Lung (tissue), 12 donors: ENCODE results near the gene SPTB. TPM values are rescaled to one million over a fixed set of nuclear protein-coding genes. Genes with fewer than 3 reads are reported as not detected.

Source experiments
- ATAC-seq: fragments of 200-7000 bp; cut with Tn5 transposase; one replicate; pipeline ENCODE4 v1.9.1; 2020; ENCODE audit warnings: moderate number of reproducible peaks; ENCODE audit not compliant: insufficient read depth, low FRiP score
- DNase-seq, 3 donors: peaks; one replicate each; pipeline ENCODE4 v3.0.0-alpha.2; 2013 to 2017
- H3K27ac ChIP-seq, 2 donors: one replicate each; pipeline ENCODE4 v1.5.1; 2013; ENCODE audit warnings: mild to moderate bottlenecking in 2 of 2, moderate library complexity in 2 of 2, control low read depth in 1 of 2, inconsistent platforms in 1 of 2, low read depth in 1 of 2, low read length in 1 of 2
- H3K27me3 ChIP-seq, 3 donors: one replicate each; pipeline ENCODE4 v1.5.1; 2013; ENCODE audit warnings: low read length in 2 of 3; ENCODE audit not compliant: control insufficient read depth in 3 of 3, insufficient read depth in 3 of 3
- H3K36me3 ChIP-seq, 4 donors: one replicate each; pipeline ENCODE4 v1.5.1; 2013; ENCODE audit warnings: low read length in 4 of 4, mild to moderate bottlenecking in 1 of 4, moderate library complexity in 1 of 4; ENCODE audit not compliant: control insufficient read depth in 4 of 4, insufficient read depth in 4 of 4
- H3K4me1 ChIP-seq, 5 donors: one replicate each; pipeline ENCODE4 v1.5.1; 2013; ENCODE audit warnings: low read length in 5 of 5, mild to moderate bottlenecking in 2 of 5, moderate library complexity in 1 of 5; ENCODE audit not compliant: control insufficient read depth in 5 of 5, insufficient read depth in 5 of 5
- H3K4me3 ChIP-seq: one replicate; pipeline ENCODE4 v1.5.1; 2013; ENCODE audit warnings: mild to moderate bottlenecking, control low read depth, moderate library complexity
- H3K9ac ChIP-seq, 2 donors: one replicate each; pipeline ENCODE4 v1.5.1; 2013; ENCODE audit warnings: low read length in 2 of 2, control low read depth in 1 of 2; ENCODE audit not compliant: insufficient read depth in 1 of 2
- H3K9me3 ChIP-seq, 4 donors: one replicate each; pipeline ENCODE4 v1.5.1; 2013; ENCODE audit warnings: low read length in 3 of 4, mild to moderate bottlenecking in 1 of 4, moderate library complexity in 1 of 4; ENCODE audit not compliant: control insufficient read depth in 4 of 4, insufficient read depth in 3 of 4
- WGBS, 2 donors: extraction: QIAGEN DNeasy Blood & Tissue Kit; methylation state at CpG; one replicate each; pipeline ENCODE4 v1.1.7; 2013; 5-methylcytosine and 5-hydroxymethylcytosine counted together
- polyA plus RNA-seq, 2 donors: library from polyadenylated mRNA; stranded (reverse); fragments of 200-250 nt; gene quantifications; one replicate each; pipeline ENCODE4 v1.2.1, GENCODE V29; 2013
- total RNA-seq, 2 donors: library from RNA; depleted of rRNA in 1 of 2; stranded (reverse); fragments of >200 nt in 1 of 2; gene quantifications; one replicate each; pipeline ENCODE4 v1.2.1, GENCODE V29; 2014 to 2021
- TF ChIP-seq, protein P1 (sequence below): IDR thresholded peaks from 2 replicates; pipeline ENCODE4 v1.5.1; 2012; ENCODE audit warnings: mild to moderate bottlenecking; ENCODE audit errors: control extremely low read depth, extremely low read depth
- donor health status: control.
- donor health status: control.
- donor health status: Bipolar disorder and iron deficiency.
- donor health status: healthy.
- donor health status: DM: yes; HTN: yes; CAD: no.

SPTB gene
- total and polyA plus RNA-seq, 4 donors = 1.2 to 11.5 (median 2.1) TPM

DNA sequence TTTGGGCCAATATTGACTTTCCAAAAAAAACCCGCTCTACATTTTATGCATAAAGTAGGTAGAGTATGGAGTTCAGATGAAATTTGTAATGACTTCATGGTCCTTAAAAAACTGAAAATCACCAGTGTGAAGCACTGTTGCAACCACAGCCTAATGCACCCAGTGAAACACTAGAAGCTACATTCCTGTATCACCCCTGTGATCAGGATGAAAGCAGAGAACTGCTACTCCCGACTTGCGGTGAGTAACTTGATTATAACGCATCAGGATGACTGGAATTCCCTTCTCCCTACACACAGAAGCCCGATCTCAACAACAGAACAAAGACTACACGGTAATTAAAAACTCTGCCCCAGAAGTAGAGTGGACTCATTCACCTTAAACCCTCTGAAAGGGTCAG lies 33.8 kb downstream of the SPTB start:
- no peak overlapping the region for H3K9ac ChIP-seq
- H3K4me1 ChIP-seq = peaks cover 0 to 24% (median 0%) of the 10 kb centered on the region in 5 donors
- no peak overlapping the region for H3K4me3 ChIP-seq
- ATAC-seq (no peak), DNase-seq (no peak)
- H3K9me3 ChIP-seq = no peaks in the 10 kb centered on the region
- TF ChIP-seq, protein P1, sequence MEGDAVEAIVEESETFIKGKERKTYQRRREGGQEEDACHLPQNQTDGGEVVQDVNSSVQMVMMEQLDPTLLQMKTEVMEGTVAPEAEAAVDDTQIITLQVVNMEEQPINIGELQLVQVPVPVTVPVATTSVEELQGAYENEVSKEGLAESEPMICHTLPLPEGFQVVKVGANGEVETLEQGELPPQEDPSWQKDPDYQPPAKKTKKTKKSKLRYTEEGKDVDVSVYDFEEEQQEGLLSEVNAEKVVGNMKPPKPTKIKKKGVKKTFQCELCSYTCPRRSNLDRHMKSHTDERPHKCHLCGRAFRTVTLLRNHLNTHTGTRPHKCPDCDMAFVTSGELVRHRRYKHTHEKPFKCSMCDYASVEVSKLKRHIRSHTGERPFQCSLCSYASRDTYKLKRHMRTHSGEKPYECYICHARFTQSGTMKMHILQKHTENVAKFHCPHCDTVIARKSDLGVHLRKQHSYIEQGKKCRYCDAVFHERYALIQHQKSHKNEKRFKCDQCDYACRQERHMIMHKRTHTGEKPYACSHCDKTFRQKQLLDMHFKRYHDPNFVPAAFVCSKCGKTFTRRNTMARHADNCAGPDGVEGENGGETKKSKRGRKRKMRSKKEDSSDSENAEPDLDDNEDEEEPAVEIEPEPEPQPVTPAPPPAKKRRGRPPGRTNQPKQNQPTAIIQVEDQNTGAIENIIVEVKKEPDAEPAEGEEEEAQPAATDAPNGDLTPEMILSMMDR = no peak
- peaks cover 2 to 28% (median 21%) of the 10 kb centered on the region in 3 donors for H3K27me3 ChIP-seq
- no peaks in the 10 kb centered on the region for H3K36me3 ChIP-seq
- H3K27ac ChIP-seq = no peak overlapping the region
- WGBS, 2 donors = 61 to 79% methylated on average over 6 of the region's 6 CpGs

DNA sequence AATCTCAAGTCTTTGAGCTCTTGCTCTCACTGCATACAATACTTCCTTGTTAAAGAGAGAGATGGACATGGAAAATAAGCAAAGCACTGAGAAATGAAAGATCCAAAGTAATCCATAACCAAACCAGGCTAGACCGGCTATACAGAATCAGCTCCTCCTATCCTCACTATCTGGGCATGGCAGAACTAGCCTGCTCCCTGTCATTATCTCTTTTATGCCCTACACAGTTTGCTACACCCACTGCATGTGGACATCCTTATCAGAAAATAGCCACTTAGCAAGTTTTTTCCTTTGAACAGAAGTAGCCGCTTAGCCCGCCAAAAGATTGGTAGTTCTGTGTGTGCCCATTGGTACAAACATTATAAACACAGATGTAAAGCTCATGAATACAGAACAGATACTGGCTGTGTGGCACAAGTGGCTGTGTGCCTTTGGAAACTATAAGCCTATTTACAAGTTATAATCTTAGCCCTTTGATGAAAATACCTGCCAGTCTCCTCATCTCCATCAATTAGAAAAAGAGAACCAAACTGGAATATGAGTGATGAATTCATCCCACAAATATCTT lies 34.7 kb downstream of the SPTB start:
- Histone ChIP-seq H3K4me1 (peaks cover 0 to 24% (median 0%) of the 10 kb centered on the region in 5 donors), H3K27me3 (peaks cover 2 to 28% (median 20%) of the 10 kb centered on the region in 3 donors), H3K27ac (no peak overlapping the region), H3K4me3 (no peak overlapping the region), H3K9ac (no peak overlapping the region), H3K9me3 (no peaks in the 10 kb centered on the region), H3K36me3 (no peaks in the 10 kb centered on the region)
- WGBS, 2 donors = 73 to 84% methylated on average over 3 of the region's 3 CpGs
- DNase-seq (no peak), ATAC-seq (no peak)
- TF ChIP-seq, protein P1 = no peak

DNA sequence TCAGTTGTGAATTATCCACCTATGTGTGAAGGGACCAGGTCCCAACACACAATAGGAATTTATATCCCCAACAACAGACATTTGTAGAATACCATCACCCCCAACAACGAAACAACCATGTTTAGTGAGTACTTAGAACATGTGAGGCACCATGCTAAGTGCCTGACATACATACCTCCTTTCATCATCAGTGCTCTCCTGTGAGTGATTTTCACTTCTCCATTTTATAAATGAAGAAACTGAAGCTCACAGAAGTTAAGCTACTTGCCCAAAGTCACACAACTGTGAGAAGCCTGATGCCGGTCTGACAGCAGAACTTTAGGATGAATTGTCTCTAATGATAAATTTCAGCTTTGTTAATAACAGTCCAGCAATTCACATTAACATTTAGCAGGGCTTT lies 35.4 kb downstream of the SPTB start:
- Histone ChIP-seq H3K9me3 (no peaks in the 10 kb centered on the region), H3K4me3 (no peak overlapping the region), H3K4me1 (peaks cover 0 to 24% (median 0%) of the 10 kb centered on the region in 5 donors), H3K9ac (no peak overlapping the region), H3K27me3 (peaks cover 2 to 28% (median 18%) of the 10 kb centered on the region in 3 donors), H3K36me3 (no peaks in the 10 kb centered on the region), H3K27ac (peak overlapping the region in 1 of 2 donors; percentile 37)
- DNase-seq (no peak), ATAC-seq (no peak)
- TF ChIP-seq, protein P1 = no peak
- WGBS, 2 donors = 71 to 72% methylated on average over 2 of the region's 2 CpGs

DNA sequence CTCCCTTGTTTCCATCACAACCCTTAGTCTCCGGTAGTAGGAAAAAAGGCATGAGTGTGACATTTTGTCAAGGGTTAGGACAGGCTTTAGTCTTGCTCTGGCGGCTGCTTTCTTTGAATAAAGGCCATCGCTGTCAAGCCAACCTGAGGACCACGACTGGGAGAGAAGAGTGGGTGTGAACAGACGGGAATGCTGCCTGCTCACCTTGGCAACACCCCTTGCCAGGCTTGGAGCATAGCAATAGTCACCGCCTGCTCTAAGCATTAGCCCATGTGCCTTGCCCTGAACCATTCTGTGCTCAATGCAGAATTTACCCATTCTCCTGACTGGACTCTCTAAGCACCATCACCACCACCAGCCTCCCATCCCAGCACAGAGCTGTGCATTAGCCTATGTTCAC lies 36.2 kb downstream of the SPTB start:
- H3K9ac ChIP-seq = no peak overlapping the region
- H3K27me3 ChIP-seq = peaks cover 2 to 28% (median 18%) of the 10 kb centered on the region in 3 donors
- H3K4me3 ChIP-seq = no peak overlapping the region
- no peaks in the 10 kb centered on the region for H3K9me3 ChIP-seq
- ATAC-seq = no peak
- H3K4me1 ChIP-seq = peaks cover 0 to 24% (median 0%) of the 10 kb centered on the region in 5 donors
- WGBS, 2 donors = 79 to 94% methylated on average over 6 of the region's 6 CpGs
- no peaks in the 10 kb centered on the region for H3K36me3 ChIP-seq
- no peak overlapping the region for H3K27ac ChIP-seq
- no peak for DNase-seq
- TF ChIP-seq, protein P1 = no peak
